ENCODE measurements around the gene CUL1. TPM values are rescaled to one million over a fixed set of nuclear protein-coding genes. Genes with fewer than 3 reads are reported as not detected.

Gene CUL1
- polyA plus RNA-seq, 1 donor from 2014 or later = 77.5 TPM

- no peaks in the 10 kb centered on the region for H3K36me3 ChIP-seq (ENCODE audit: insufficient read depth, low read length)
- no peaks in the 10 kb centered on the region for H4K20me1 ChIP-seq (ENCODE audit: insufficient read depth)
- H3K27me3 ChIP-seq (ENCODE audit: insufficient read depth, low read depth, low read length) = no peaks in the 10 kb centered on the region
- no peaks in the 10 kb centered on the region for H3F3A ChIP-seq (ENCODE audit: insufficient read depth, low read length, poor library complexity, severe bottlenecking)
- H3K4me2 ChIP-seq (ENCODE audit: low read length) = no peak overlapping the region
- peaks cover 5% of the 10 kb centered on the region for H3K9me3 ChIP-seq (ENCODE audit: low read length)
- TF ChIP-seq RAD21 (conservative IDR thresholded peaks at IDR 0.05) (no peak), EZH2 (IDR thresholded peaks at IDR 0.05; ENCODE audit: borderline replicate concordance, insufficient read depth, low read length, poor library complexity, severe bottlenecking) (no peak), CTCF (IDR thresholded peaks at IDR 0.05; ENCODE audit: poor library complexity, severe bottlenecking) (no peak), EP300 (conservative IDR thresholded peaks at IDR 0.05; ENCODE audit: poor library complexity, severe bottlenecking) (no peak), MXI1 (conservative IDR thresholded peaks at IDR 0.05; ENCODE audit: poor library complexity, severe bottlenecking) (no peak), SMC3 (conservative IDR thresholded peaks at IDR 0.05; ENCODE audit: poor library complexity) (no peak), REST (IDR thresholded peaks at IDR 0.05; ENCODE audit: borderline replicate concordance) (no peak), TAF1 (IDR thresholded peaks at IDR 0.05; ENCODE audit: low read depth) (no peak), POLR2AphosphoS5 (IDR thresholded peaks at IDR 0.05) (no peak)
- no peak overlapping the region for H3K27ac ChIP-seq (ENCODE audit: low read length)
- no peak overlapping the region for H3K4me3 ChIP-seq (ENCODE audit: low read length)
- no peak overlapping the region for H2AFZ ChIP-seq (ENCODE audit: low read depth, low read length)
- H3K9ac ChIP-seq (ENCODE audit: low read length) = no peak overlapping the region
- H3K9me2 ChIP-seq (ENCODE audit: insufficient read depth, low read length) = no peaks in the 10 kb centered on the region
- peaks cover 96% of the 10 kb centered on the region for H3K79me2 ChIP-seq (replicated peaks; ENCODE audit: insufficient read depth, low read length)
Measured at GRCh38 chr7:148719753-148720152, 21.1 kb downstream of the CUL1 start.

- H3K27me3 ChIP-seq (ENCODE audit: insufficient read depth, low read depth, low read length) = no peaks in the 10 kb centered on the region
- H3F3A ChIP-seq (ENCODE audit: insufficient read depth, low read length, poor library complexity, severe bottlenecking) = no peaks in the 10 kb centered on the region
- no peak overlapping the region for H3K27ac ChIP-seq (ENCODE audit: low read length)
- no peak overlapping the region for H2AFZ ChIP-seq (ENCODE audit: low read depth, low read length)
- H4K20me1 ChIP-seq (ENCODE audit: insufficient read depth) = no peaks in the 10 kb centered on the region
- no peaks in the 10 kb centered on the region for H3K9me2 ChIP-seq (ENCODE audit: insufficient read depth, low read length)
- H3K9me3 ChIP-seq (ENCODE audit: low read length) = peaks cover 5% of the 10 kb centered on the region
- TF ChIP-seq POLR2AphosphoS5 (IDR thresholded peaks at IDR 0.05) = no peak
- no peak for TF ChIP-seq EP300 (conservative IDR thresholded peaks at IDR 0.05; ENCODE audit: poor library complexity, severe bottlenecking)
- TF ChIP-seq EZH2 (IDR thresholded peaks at IDR 0.05; ENCODE audit: borderline replicate concordance, insufficient read depth, low read length, poor library complexity, severe bottlenecking) = no peak
- no peak for TF ChIP-seq MXI1 (conservative IDR thresholded peaks at IDR 0.05; ENCODE audit: poor library complexity, severe bottlenecking)
- TF ChIP-seq TAF1 (IDR thresholded peaks at IDR 0.05; ENCODE audit: low read depth) = no peak
- no peak for TF ChIP-seq REST (IDR thresholded peaks at IDR 0.05; ENCODE audit: borderline replicate concordance)
- TF ChIP-seq CTCF (IDR thresholded peaks at IDR 0.05; ENCODE audit: poor library complexity, severe bottlenecking) = no peak
- no peak for TF ChIP-seq RAD21 (conservative IDR thresholded peaks at IDR 0.05)
- no peak for TF ChIP-seq SMC3 (conservative IDR thresholded peaks at IDR 0.05; ENCODE audit: poor library complexity)
- H3K9ac ChIP-seq (ENCODE audit: low read length) = no peak overlapping the region
- H3K79me2 ChIP-seq (replicated peaks; ENCODE audit: insufficient read depth, low read length) = peaks cover 96% of the 10 kb centered on the region
- no peak overlapping the region for H3K4me2 ChIP-seq (ENCODE audit: low read length)
- H3K36me3 ChIP-seq (ENCODE audit: insufficient read depth, low read length) = no peaks in the 10 kb centered on the region
- H3K4me3 ChIP-seq (ENCODE audit: low read length) = no peak overlapping the region
Measured at GRCh38 chr7:148720472-148720871, 21.8 kb downstream of the CUL1 start.
